SW 1271 (cell line): ENCODE results near the gene CGNL1.

ENCODE experiments used
- DNase-seq, 2 experiments: peaks; one replicate each; lab custom pipeline; 2025; lab: John Stamatoyannopoulos, UW

The CGNL1 gene

DNA sequence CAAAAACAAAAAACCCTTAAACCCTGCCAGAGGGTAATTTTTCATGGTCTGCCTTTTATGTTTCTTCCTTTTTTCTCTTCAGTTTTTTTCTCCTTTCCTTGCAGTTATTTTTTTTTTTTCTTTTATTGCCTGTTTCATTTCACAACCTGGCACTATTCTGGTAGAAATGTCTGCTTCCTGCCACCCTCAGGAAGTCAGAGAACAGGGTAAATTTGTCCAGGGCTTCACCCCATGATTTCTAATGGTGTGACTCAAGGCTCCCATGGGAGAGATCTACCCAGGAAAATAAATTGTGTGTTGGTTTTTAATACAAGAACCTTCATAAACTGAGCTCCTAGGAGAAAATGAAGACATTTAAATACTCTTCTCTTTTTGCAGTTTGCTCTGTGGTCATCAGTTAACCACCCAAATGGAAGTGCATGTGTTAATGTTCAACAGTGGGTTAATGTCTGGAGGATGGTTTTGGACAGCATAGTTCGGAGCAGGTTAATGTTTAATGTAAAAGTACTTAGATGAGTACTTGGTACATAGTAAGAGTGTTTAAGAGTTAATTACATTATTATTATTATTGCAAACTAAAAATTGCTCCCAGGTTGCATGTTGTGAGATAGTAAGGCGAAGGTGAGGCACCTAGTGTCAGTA, 45.9 kb downstream of the CGNL1 start:
- no peak for DNase-seq

DNA sequence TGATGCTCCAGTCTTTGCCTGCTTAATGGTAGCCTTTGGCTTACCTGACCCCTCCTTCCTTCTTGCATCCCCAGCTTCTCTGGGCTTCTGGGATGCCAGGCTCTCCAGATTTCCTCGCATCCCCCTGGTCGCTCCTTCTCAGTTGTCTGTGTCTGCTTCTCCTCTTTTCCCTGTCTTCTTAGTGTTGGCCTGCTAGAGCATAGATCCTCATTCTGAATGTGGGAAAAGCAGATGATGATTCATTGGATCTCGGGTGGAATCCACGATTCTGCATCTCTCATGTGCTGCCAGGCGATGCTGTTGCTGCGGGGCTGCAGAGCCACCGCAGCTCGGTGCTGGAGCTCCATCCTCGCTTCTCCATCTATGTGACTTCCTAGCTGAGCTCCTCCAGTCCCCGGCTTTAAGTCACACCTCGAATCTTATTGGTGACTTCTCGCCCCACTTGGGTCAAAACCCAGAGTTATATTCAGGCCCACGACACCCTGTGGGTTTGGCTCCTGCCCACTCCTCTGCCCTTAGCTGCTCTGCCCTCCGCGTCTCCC, 47.4 kb downstream of the CGNL1 start:
- no peak for DNase-seq

DNA sequence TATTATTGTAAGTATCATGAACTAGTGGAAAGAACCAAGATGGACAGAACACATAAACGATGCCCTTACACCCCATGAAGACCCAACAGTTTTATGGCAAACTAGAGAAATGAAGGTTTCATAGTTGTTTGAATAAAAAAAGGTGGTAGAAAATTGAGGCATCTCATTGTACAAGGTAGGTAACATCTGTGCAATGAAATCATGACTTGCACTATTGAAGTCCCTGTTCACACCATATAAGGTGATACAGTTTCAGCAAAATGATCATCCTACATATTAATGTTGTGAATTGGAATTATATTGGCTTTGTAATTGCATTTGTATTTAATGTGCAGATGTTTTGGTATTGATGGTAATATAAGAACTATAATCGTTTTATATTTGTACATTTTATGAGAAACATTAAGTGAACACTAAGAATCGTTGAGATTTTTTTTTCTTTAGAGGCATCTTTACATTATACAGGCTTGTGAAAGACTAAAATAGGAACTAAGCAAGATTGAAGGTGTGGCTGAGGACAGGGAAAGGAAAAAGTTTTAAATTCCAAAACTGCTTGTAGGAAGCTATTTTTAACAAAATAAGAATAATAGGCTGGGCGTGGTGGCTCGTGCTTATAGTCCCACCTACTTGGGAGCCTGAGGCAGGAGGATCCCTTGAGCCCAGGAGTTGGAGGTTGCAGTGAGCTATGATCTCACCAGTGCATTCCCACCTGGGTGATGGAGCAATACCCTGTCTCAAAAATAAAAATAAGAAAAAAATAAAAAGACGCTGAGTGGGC, 48.5 kb downstream of the CGNL1 start:
- no peak for DNase-seq

DNA sequence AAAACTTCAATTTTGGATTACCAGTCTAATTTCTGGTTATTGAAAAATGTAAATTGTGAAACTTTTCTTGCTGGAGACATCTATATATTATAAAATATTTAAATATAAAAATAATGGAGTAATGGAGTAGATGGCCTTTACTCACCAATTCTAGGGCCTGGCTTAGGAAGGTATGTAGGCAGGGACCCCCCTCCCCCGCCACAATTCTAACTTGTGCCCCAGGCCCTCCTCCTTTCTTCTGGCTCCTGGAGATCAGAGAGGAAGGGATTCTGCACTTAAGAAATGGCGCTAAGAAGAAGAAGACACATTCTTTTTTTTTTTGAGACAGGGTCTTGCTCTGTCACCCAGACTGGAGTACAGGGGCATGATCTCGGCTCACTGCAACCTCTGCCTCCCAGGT, 49.5 kb downstream of the CGNL1 start:
- DNase-seq = no peak

DNA sequence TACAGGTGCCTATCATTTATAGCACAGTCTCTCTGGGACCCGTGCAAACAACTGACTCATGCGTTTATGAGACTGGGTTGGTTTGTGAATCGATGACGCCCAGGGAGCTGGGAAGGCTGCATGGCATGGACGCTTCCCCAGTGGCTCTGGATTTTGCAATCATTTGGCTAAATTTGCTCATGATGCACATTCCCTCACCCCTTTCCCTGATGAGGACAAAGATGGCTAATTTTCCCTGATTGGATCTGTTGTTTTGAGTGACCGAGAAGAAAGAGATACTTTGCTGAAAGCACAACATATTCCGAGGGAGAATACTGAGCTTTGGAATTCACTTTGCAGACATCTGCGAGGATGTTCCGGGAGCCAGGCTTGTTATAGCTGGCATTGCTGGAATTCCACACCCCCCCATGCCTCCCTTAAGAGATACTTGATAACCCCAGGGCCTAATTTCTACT, 51.1 kb downstream of the CGNL1 start:
- no peak for DNase-seq

DNA sequence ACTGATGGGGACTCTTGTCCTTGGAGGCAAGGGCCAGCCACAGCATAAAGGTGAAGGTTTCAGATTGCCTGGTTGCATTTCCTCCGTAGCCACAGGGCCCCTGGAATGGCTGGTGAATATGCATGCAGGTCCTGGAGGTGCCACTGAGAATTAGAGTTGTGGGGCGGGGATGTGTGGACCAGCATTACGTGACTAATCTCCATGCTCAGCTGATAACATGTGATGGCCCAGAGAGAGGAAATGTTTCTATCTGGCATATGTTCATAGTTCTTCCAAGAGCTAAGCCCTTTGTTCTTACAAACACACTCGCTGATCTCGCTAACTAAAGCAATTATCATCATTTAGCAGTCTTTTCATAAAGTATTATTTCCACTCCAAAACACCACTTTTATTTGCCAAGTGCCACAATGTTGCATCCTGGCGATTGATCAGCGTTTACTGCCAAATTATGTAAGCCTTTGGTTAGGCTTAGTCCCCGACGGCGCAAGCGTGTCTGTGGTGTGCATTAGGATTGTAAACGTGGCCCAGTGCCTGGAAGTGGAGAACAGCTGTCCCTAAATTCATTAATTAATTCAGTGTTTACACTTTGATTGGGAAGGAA, 55.9 kb downstream of the CGNL1 start:
- no peak for DNase-seq

DNA sequence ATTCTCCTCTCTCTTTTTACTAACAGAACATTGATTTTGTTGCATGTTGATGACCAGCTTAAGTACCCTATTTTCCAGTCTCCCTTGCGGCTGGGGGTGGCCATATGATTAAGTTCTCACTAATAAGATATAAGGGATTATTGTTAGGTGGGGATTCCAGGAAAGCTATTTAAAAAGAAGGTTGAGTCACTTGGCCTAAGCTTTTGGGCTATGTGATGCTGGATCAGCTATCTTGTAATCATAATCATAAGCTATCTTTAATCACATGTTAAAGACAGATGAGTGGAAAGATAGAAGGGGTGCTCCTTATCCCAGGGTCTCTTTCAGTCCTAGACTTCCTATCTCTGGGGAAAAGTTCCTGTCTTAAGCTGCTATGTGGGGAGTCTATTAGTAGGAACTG, 59.9 kb downstream of the CGNL1 start:
- no peak for DNase-seq

DNA sequence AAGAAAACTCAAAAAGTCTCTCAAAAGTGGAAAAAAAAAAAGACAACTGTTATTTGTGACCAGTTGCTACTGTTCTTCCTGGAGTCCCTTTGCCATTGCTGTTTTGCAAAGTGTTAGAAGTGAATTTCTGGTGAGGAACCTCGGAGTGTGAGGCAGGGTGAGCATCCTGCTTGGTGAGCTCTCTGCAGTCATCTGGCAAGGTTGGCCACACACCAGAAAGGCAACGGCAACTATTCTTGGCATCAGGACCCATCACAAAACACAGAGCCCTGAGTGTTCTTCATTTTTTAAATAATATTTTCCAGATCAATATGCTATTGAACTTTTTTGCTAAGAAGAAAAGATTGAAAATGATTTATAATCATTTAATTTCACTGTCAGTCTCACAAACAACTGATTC, 60.7 kb downstream of the CGNL1 start:
- no peak for DNase-seq

DNA sequence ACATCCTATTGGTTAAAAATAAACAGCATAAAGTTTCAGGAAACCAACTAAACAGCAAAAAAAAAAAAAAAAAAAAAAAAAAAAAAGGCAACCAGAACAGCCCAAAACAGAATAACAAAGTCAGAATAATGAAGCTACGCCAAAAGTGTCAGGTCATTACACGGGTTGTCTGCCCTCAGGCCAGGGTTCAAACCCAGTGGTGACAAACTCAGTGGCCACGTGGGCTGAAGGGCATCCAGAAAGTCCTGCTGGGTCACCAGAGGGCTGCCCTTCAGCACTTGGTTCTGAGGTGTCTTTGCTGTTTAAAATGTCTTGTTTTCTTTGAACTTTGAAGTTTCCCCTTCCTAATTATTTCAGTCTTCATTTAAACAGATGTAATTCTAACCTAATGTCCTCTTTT, 61.3 kb downstream of the CGNL1 start:
- no peak for DNase-seq

DNA sequence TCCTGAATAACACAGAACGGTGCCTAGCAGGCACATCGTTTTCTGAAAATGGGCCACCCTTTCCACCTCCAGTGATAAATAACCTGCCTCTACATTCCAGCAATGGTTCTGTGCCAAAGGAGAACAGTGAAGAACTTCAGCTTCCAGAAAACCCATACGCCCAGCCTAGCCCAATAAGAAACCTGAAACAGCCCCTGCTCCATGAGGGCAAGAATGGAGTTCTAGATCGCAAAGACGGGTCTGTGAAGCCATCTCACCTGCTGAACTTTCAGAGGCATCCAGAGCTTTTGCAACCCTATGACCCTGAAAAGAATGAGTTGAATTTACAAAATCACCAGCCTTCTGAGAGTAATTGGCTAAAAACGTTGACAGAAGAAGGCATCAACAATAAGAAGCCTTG, 61.9 kb downstream of the CGNL1 start:
- no peak for DNase-seq

DNA sequence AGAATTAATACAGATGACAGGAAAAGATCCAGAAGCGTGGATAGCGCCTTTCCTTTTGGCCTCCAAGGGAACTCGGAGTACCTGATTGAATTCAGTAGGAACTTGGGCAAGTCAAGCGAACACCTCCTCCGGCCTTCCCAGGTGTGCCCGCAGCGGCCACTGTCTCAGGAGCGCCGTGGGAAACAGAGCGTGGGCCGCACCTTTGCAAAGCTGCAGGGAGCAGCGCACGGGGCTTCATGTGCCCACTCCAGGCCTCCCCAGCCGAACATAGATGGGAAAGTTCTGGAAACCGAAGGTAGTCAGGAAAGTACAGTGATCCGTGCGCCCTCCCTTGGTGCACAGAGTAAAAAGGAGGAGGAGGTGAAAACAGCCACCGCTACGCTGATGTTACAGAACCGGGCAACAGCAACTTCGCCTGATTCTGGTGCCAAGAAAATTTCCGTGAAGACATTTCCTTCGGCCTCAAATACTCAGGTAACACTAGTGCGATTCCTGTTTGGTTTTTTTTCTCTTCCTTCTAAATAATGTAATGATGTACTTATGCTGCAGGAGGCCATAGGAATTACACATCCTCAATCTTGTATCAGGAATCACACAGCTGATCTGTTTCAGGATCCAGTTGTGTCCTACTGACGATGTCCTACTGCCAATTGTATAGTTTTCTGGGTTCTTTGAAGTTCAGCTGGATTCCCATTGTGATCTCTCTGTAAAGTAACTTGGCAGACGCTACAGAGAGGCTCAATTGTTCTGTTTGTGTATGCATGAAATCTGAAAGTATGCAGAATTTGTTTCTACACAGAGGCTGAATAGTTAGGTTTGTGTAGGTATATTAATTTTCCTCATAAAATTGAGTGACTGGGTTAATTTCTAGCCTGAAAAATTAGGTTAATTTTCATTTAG, 63.1 kb downstream of the CGNL1 start:
- no peak for DNase-seq

DNA sequence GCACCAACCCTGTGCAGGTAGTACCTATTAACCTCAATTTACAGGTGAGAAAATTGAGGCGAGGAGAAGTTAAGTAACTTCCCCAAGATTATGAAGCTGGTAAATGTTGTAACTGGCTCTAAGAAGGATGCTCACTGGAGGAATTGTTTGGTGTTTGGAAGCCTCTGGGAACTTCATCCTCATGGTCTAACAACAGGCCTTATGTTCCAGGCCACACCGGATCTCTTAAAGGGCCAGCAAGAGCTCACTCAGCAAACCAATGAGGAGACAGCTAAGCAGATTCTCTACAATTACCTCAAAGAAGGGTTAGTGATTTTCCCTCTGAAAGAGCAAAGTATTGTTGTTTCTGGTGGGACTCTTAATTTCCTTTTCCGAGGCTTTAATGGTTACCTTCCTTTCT, 63.9 kb downstream of the CGNL1 start:
- no peak for DNase-seq

DNA sequence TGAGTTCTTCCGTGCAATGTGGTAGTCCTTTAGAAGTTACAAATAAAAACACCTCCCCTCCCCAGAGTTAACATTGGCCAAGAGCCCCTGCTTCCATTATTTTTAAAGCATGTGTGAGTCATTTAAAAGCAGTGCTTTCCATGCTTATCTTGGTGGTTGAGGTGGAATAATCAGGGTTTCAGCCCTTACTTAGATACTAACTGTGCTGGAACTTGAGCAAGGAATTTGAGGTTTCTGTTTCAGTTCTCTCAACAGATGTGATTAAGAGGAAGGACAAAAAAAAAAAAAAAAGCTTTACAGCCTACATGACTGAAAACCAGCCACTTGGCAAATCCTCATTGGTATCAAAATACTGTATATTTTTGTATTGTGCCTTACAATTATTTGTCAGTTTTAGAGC, 64.5 kb downstream of the CGNL1 start:
- no peak for DNase-seq

DNA sequence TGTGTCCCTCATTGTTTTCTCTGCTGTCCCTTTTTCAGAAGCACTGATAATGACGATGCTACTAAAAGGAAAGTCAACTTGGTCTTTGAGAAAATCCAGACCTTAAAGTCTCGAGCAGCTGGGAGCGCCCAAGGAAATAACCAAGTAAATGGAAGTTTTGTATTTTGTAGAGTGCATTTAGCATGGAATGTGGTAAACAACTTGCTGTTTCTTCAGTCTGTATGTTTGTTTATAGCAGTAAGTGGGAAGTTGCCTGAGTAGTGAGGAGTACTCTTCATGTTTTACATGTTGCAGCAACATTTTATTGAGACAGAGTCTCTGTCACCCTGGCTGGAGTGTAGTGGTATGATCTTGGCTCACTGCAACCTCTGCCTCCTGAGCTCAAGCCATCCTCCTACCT, 66.0 kb downstream of the CGNL1 start:
- DNase-seq = no peak

DNA sequence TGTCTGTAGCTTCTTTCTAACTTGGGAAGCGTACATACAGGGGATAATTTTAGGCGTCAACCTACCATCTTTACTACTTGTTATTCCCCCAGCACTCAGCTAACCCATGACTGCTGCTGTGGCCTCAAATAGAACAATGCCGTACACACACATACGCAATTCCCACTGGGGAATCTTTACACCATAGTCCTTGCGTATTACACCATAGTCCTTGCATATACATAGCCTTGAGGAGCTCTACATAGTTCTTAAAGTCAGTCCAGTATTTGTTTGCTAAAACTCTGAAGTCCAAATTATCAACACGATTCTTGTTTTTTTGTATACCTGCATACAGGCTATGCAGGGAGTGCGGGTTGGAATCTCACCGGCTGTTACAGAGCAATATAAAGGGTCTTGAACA, 67.2 kb downstream of the CGNL1 start:
- DNase-seq = no peak

DNA sequence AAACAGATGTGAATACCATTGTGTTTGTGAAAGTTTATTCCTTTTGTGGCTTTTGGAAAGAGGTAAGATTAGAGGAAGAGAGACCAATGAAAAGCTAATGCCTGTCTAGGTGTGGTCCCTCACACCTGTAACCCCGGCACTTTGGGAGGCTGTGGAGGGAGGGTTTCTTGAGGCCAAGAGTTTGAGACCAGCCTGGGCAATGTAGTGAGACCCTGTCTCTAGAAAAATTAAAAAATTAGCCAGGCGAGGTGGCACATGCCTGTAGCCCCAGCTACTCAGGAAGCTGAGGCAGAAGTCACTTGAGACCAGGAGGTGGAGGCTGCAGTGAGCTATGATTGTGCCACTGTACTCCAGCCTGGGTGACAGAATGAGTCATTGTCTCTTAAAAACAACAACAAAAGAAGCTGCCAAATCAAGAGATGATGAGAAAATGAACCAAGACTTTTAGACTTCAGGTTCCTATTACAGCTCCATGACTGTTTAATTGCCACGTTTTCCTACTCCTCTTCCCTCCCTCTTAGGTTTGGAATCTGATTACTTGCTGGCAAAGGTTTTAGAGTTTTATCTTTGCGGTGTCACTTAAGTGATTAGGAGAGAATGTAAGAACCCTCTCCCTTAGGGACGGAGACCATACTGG, 68.7 kb downstream of the CGNL1 start:
- peak in 1 of 2 experiments; percentile 7 for DNase-seq

DNA sequence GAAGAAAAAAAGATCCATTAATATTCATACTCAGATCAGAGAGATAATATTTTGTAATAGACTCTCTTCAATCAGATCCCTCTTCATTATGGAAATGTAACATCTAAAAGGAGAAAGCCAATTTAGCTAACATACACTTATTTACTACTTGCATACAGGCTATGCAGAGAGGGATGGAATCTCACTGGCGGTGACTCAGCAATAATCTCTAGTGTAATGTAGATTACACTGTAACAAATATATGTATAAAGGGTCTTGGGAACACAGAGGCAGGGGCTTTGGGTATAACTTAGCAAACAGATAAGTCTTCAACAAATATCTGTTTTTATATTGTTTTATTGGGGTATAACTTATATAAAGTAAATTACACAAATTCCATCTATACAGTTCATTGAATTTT, 69.6 kb downstream of the CGNL1 start:
- DNase-seq = no peak

DNA sequence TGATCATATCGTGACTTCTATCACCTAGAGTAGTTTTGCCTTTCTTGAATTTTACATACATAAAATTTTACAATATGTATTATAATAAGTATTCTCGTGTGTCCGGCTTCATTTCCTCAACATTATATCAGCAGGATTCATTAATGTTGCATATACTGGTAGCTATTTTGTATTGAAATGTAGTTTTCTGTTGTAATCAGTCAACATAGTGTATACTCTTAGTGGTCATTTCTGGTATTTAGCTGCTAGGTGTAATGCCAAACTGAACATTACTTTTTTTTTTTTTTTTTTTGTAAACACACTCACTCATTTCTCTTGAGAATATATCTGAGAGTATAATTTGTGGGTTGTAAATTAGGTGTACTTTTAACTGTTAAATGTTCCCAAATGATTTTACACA, 70.1 kb downstream of the CGNL1 start:
- no peak for DNase-seq

DNA sequence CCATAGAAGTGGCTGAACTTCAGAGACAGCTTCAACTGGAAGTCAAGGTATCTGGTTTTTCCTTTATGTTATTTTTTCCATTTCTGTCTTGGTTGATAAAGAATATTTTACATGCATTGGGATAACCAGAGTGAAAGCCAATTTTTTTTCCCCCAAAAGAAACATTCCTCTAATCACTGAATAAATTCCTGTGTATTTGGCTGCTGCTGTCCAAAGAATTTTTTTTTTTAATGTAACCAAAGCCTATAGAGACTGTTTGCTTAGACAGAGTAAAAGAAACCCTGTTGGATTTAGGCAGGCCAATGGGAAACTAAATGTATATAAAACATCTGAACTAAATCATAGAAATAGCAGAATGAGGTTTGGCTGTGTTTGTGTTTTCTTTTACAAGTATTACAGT, 75.2 kb downstream of the CGNL1 start:
- no peak for DNase-seq

DNA sequence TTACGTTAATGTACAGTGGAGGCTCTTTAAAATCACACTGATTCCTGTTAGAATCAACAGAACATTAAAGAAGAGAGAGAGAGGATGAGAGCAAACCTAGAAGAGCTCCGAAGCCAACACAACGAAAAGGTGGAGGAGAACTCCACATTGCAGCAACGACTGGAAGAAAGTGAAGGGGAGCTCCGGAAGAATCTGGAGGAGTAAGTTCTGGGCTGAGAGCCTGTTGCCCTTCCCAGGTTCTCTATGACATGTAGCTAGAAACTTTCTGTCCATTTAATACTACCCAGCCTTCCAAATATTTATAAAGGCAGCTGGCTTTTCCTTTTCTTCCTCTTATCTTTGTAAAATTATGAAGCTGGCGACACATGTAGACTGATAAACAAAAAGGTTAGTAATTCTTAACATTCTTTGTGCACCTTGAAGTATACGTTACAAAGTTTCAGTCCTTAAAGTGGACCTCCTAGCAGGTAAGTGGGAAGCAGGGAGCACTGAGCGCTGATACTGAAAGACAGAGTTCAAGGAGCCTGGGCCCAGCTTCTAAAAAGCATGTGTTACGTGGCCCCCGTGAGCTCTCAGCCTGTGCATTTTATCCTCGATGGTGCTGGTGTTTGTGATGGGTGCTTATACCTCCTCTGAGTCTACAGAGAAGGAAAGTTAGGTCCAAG, 75.9 kb downstream of the CGNL1 start:
- no peak for DNase-seq

DNA sequence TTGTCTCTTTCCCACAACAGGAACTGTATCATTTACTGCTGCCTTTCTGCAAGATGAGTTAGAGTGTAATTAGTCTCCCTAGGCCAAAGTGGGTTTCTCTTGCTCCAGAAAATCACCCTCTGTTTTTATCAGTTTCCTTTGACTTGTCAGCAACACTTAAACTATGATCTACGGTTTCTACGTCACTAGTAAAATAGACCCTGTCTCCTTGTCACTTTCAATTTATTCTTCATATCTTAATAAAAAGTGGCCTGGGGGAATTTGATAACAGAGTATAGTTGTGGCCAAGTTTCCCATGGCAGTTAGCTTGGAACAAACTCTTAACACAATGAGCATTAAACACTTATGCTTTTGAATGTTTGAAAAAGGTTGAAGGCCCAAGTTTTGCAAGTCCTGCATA, 79.6 kb downstream of the CGNL1 start:
- no peak for DNase-seq
